T-helper 1 cell treated with Interleukin-12 subunit alpha and Interleukin-12 subunit beta and Interleukin-4 antibody, amounts not matched to agents 30 ng/mL and 1 ng/mL, for 36 hours (primary cell): ENCODE data around the gene ADAM15. TPM values are rescaled to one million over a fixed set of nuclear protein-coding genes. Genes with fewer than 3 reads are reported as not detected.

Experiments used
- intact Hi-C: fragments of 100-400 bp; cut with micrococcal nuclease; formaldehyde crosslinking; loops from one replicate; pipeline ENCODE4 v1.15.1; 2024
- total RNA-seq: library from RNA; stranded (reverse); gene quantifications from 2 replicates; pipeline ENCODE4 v1.2.3, GENCODE V29; 2022

ADAM15 gene
- total RNA-seq, 1 donor from 2014 or later: 51.6 TPM

GRCh38 chr1:155064832-155065429 is 13.8 kb downstream of the ADAM15 start:
- intact Hi-C loops: loop anchor here (5.0 kb wide), 2 partner anchors 188 to 458 kb away; partner anchors contain the start of gene ADAR

GRCh38 chr1:155066777-155067176 is 15.7 kb downstream of the ADAM15 start:
- intact Hi-C loops: no loop called here

- intact Hi-C loops: no loop called here
Measured at GRCh38 chr1:155068599-155068998, 17.5 kb downstream of the ADAM15 start.

GRCh38 chr1:155069551-155070157 is 18.5 kb downstream of the ADAM15 start:
- intact Hi-C loops: no loop called here

- intact Hi-C loops: no loop called here
Measured at GRCh38 chr1:155070158-155070621, 19.1 kb downstream of the ADAM15 start.

- intact Hi-C loops: loop anchor here (1.0 kb wide), 2 partner anchors 8 to 10 kb away; partner anchors contain the start of gene EFNA4
Measured at GRCh38 chr1:155070721-155071569, 19.8 kb downstream of the ADAM15 start.

GRCh38 chr1:155071701-155072100 is 20.6 kb downstream of the ADAM15 start:
- intact Hi-C loops: loop anchor here (1.0 kb wide), 2 partner anchors 8 to 10 kb away; partner anchors contain the start of gene EFNA4

- intact Hi-C loops: no loop called here
Measured at GRCh38 chr1:155072531-155073289, 21.6 kb downstream of the ADAM15 start.

- intact Hi-C loops: no loop called here
Measured at GRCh38 chr1:155073377-155074242, 22.5 kb downstream of the ADAM15 start.

GRCh38 chr1:155075535-155075934 is 24.4 kb downstream of the ADAM15 start:
- intact Hi-C loops: no loop called here

GRCh38 chr1:155076371-155076770 is 25.3 kb downstream of the ADAM15 start:
- intact Hi-C loops: no loop called here

GRCh38 chr1:155077346-155077745 is 26.2 kb downstream of the ADAM15 start:
- intact Hi-C loops: no loop called here

GRCh38 chr1:155077758-155078445 is 26.8 kb downstream of the ADAM15 start:
- intact Hi-C loops: no loop called here

GRCh38 chr1:155078469-155079209 is 27.5 kb downstream of the ADAM15 start, which contains the start of gene EFNA3:
Gene EFNA3 (plus strand): TSS chr1:155078837. CDS start chr1:155078942, 105 bp downstream.
- intact Hi-C loops: no loop called here

GRCh38 chr1:155079210-155079486 is 28.0 kb downstream of the ADAM15 start:
- intact Hi-C loops: no loop called here

GRCh38 chr1:155079487-155080311 is 28.6 kb downstream of the ADAM15 start:
- intact Hi-C loops: loop anchor here (5.0 kb wide), 2 partner anchors 577 to 752 kb away; partner anchors contain the start of genes ATP8B2, SHE and TDRD10

GRCh38 chr1:155080312-155081228 is 29.5 kb downstream of the ADAM15 start:
- intact Hi-C loops: loop anchor here (1.0 to 5.0 kb wide), 4 partner anchors 9 to 753 kb away; partner anchors contain the start of genes ATP8B2, SHE and TDRD10
